HCT116 (cell line): Measurements from ENCODE around the gene DOCK1. TPM values are rescaled to one million over a fixed set of nuclear protein-coding genes. Genes with fewer than 3 reads are reported as not detected.
A peak's percentile ranks its signal among the peaks of the same experiment; 100 is the strongest.

Experiments used
- ATAC-seq: fragments of 200-7000 bp; cut with Tn5 transposase; 2 replicates; pipeline ENCODE4 v1.9.1; 2020; ENCODE audit warnings: mild to moderate bottlenecking, moderate library complexity
- BruUV-seq: library from RNA; stranded (reverse); fragments of 400-500 nt; replicated peaks from 2 replicates; lab custom pipeline; 2021; lab: Mats Ljungman, UMichigan
- CTCF ChIA-PET: fragments of 300-600 bp; sonication (Branson Sonifier 250); formaldehyde crosslinking; loops from one replicate; lab custom pipeline; 2021; ENCODE audit warnings: antibody characterized with exemption; lab: Charles Lee
- POLR2A ChIA-PET: fragments of 300-600, 350-600 bp; sonication (Branson Sonifier 250); formaldehyde crosslinking; loops from one replicate; lab custom pipeline; 2021; ENCODE audit warnings: antibody characterized with exemption; lab: Charles Lee
- RAD21 ChIA-PET, 2 experiments: fragments of 300-600 bp; sonication (Branson Sonifier 250); formaldehyde crosslinking; loops; one replicate each; lab custom pipeline; 2023; ENCODE audit warnings: low total read pairs in 2 of 2; ENCODE audit not compliant: uncharacterized antibody in 2 of 2, unreplicated experiment in 2 of 2, low non-redundant PET in 1 of 2; lab: Charles Lee
- DNase-seq: peaks from one replicate; pipeline ENCODE4 v3.0.0-alpha.2; 2010; ENCODE audit warnings: low read depth, low spot score
- H2AFZ ChIP-seq: fragments of 200-600 bp; shearing (Covaris generic), sonication (generic); 2 replicates; pipeline ENCODE4 v1.6.1; 2017; ENCODE audit warnings: low read depth, mixed run types, mixed read lengths, antibody characterized with exemption, low read length; ENCODE audit not compliant: poor library complexity, severe bottlenecking
- H3K27ac ChIP-seq: 2 replicates; pipeline ENCODE4 v1.5.1; 2012; ENCODE audit warnings: low read depth, low read length
- H3K27me3 ChIP-seq: fragments of 200-600 bp; sonication (generic); 2 replicates; pipeline ENCODE4 v1.6.1; 2016; ENCODE audit warnings: mixed run types, low read length, mixed read lengths; ENCODE audit not compliant: insufficient read depth
- H3K36me3 ChIP-seq, 2 experiments: fragments of 200-500 bp in 1 of 2; fragments of 200-600 bp in 1 of 2; sonication (Bioruptor generic) in 1 of 2; sonication (generic) in 1 of 2; 2 replicates each; pipeline versions ENCODE4 v1.5.1 to v1.6.1; 2014 to 2016; ENCODE audit warnings: low read length in 2 of 2, inconsistent platforms in 1 of 2, mixed read lengths in 1 of 2, mixed run types in 1 of 2; ENCODE audit not compliant: insufficient read depth in 2 of 2, control insufficient read depth in 1 of 2
- H3K4me1 ChIP-seq, 2 experiments: fragments of 200-600 bp in 1 of 2; sonication (generic) in 1 of 2; 2 replicates each; pipeline versions ENCODE4 v1.5.1 to v1.6.1; 2012 to 2017; ENCODE audit warnings: low read length in 2 of 2, inconsistent platforms in 1 of 2, mild to moderate bottlenecking in 1 of 2, mixed read lengths in 1 of 2, mixed run types in 1 of 2, moderate library complexity in 1 of 2; ENCODE audit not compliant: insufficient read depth in 2 of 2, control insufficient read depth in 1 of 2
- H3K4me2 ChIP-seq: fragments of 200-600 bp; sonication (generic); 2 replicates; pipeline ENCODE4 v1.6.1; 2017; ENCODE audit warnings: mixed run types, low read length, mixed read lengths
- H3K4me3 ChIP-seq, 2 experiments: fragments of 200-600 bp in 1 of 2; sonication (generic) in 1 of 2; replicated peaks in 1 of 2; 2 replicates each; pipeline ENCODE4 v1.5.1; 2011 to 2016; ENCODE audit warnings: low read length in 2 of 2, control low read depth in 1 of 2, low read depth in 1 of 2, mild to moderate bottlenecking in 1 of 2, mixed read lengths in 1 of 2, mixed run types in 1 of 2
- H3K79me2 ChIP-seq: fragments of 200-600 bp; sonication (generic); 2 replicates; pipeline ENCODE4 v1.6.1; 2017; ENCODE audit warnings: mild to moderate bottlenecking, mixed run types, low read length, moderate library complexity, mixed read lengths; ENCODE audit not compliant: insufficient read depth
- H3K9ac ChIP-seq: fragments of 200-600 bp; sonication (generic); 2 replicates; pipeline ENCODE4 v1.6.1; 2016; ENCODE audit warnings: low read length, mixed read lengths
- H3K9me2 ChIP-seq: fragments of 200-600 bp; sonication (generic), shearing (Covaris generic); 2 replicates; pipeline ENCODE4 v1.6.1; 2017; ENCODE audit warnings: mixed run types, mild to moderate bottlenecking, moderate library complexity; ENCODE audit not compliant: insufficient read depth
- H3K9me3 ChIP-seq, 2 experiments: fragments of 200-500 bp in 1 of 2; fragments of 200-600 bp in 1 of 2; sonication (Bioruptor generic) in 1 of 2; sonication (generic) in 1 of 2; 2 replicates each; pipeline ENCODE4 v1.6.1; 2014 to 2017; ENCODE audit warnings: low read length in 2 of 2, mixed read lengths in 2 of 2, inconsistent platforms in 1 of 2, low read depth in 1 of 2, mild to moderate bottlenecking in 1 of 2, mixed run types in 1 of 2, moderate library complexity in 1 of 2; ENCODE audit not compliant: control insufficient read depth in 1 of 2, insufficient read depth in 1 of 2
- H4K20me1 ChIP-seq: fragments of 200-600 bp; sonication (generic), shearing (Covaris generic); 2 replicates; pipeline ENCODE4 v1.6.1; 2017; ENCODE audit warnings: mixed run types, mild to moderate bottlenecking, moderate library complexity; ENCODE audit not compliant: insufficient read depth
- ATF3 ChIP-seq: IDR thresholded peaks from 2 replicates; pipeline ENCODE4 v1.6.1; 2012
- FOSL1 ChIP-seq: IDR thresholded peaks from 2 replicates; pipeline ENCODE4 v1.6.1; 2012; ENCODE audit warnings: low read depth
- JUND ChIP-seq: IDR thresholded peaks from 2 replicates; pipeline ENCODE4 v1.6.1; 2012
- MAX ChIP-seq: IDR thresholded peaks from 2 replicates; pipeline ENCODE4 v1.6.1; 2012
- POLR2A ChIP-seq: IDR thresholded peaks from 2 replicates; pipeline ENCODE4 v1.7.0; 2011; ENCODE audit warnings: borderline replicate concordance; ENCODE audit not compliant: insufficient read depth, insufficient read length; ENCODE audit errors: extremely low read depth
- SIN3A ChIP-seq: IDR thresholded peaks from 2 replicates; pipeline ENCODE4 v1.6.1; 2012; ENCODE audit warnings: low read depth
- SP1 ChIP-seq: IDR thresholded peaks from 2 replicates; pipeline ENCODE4 v1.6.1; 2012; ENCODE audit warnings: low read depth
- SRF ChIP-seq: IDR thresholded peaks from 2 replicates; pipeline ENCODE4 v1.6.1; 2012; ENCODE audit warnings: low read depth
- TCF7L2 ChIP-seq: IDR thresholded peaks from 2 replicates; pipeline ENCODE4 v1.7.0; 2011; ENCODE audit warnings: borderline replicate concordance, inconsistent platforms; ENCODE audit not compliant: insufficient read depth, insufficient read length; ENCODE audit errors: extremely low read depth
- intact Hi-C: fragments of 100-400 bp; cut with micrococcal nuclease; formaldehyde crosslinking; loops from 2 replicates; pipeline ENCODE4 v1.10.0; 2022
- total RNA-seq: library from RNA; stranded (reverse); gene quantifications from one replicate; pipeline ENCODE4 v1.2.1, GENCODE V29; 2021; ENCODE audit not compliant: unreplicated experiment

DOCK1 gene
- total RNA-seq, 1 experiment from 2014 or later, result 46.5 TPM

- H3K9me3 ChIP-seq, result no peaks in the 10 kb centered on the region
- H3K9ac ChIP-seq, result peak overlapping the region; percentile 26; the same call in 1 of the 2 replicates
- peak overlapping the region in 1 of 2 experiments; percentile 29; a peak in 1 of 4 replicates for H3K4me3 ChIP-seq
- H3K4me1 ChIP-seq, result peaks cover 32 to 66% of the 10 kb centered on the region in 2 experiments
- peak overlapping the region; percentile 51; the same call in 1 of the 2 replicates for H3K27ac ChIP-seq
- no peak overlapping the region for H2AFZ ChIP-seq
- peak overlapping the region; percentile 70 for H3K4me2 ChIP-seq
- peak; percentile 35 for TF ChIP-seq MAX
- TF ChIP-seq ATF3, result no peak
- CTCF ChIA-PET, result no interaction called here
- H3K79me2 ChIP-seq, result no peaks in the 10 kb centered on the region
- intact Hi-C loops, result loop anchor here (10.0 kb wide), 1 partner anchor 245 kb away; the partner anchor contains the start of gene DOCK1
- DNase-seq (no peak), ATAC-seq (peak; percentile 2)
- H3K9me2 ChIP-seq, result no peaks in the 10 kb centered on the region
- H4K20me1 ChIP-seq, result 0 out of 2 replicates have a peak, but pooled peaks cover 4% of the 10 kb centered on the region
- H3K27me3 ChIP-seq, result no peaks in the 10 kb centered on the region
- POLR2A ChIA-PET, result no interaction called here
- RAD21 ChIA-PET, result no interaction called here
- BruUV-seq, result no TSS peak
- no peaks in the 10 kb centered on the region for H3K36me3 ChIP-seq
Observed at GRCh38 chr10:127149501-127150081, 244.4 kb downstream of the DOCK1 start.

DNA sequence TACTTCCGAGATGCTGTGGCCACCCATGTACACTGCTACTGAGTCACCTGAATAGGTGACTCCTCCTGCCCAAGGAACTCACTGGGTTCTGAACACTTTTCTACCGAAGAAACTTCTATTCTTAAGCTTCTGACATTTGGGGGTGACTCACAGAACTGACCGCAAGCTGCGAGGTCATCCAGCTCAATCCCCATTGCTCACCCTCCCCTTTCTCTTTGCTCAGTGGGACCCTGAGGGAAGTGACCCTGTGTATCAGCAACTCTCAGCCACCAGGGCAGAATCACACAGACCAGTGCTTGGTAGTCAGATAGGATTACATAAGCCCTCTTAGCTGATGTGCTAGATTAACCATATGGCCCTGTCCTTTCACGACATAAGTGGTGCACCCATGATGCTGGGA is 244.9 kb downstream of the DOCK1 start:
- H2AFZ ChIP-seq, result no peak overlapping the region
- no peak for TF ChIP-seq SRF
- peak; percentile 16; the same call in 1 of the 2 replicates for TF ChIP-seq SP1
- TF ChIP-seq POLR2A, result no peak
- no peak for TF ChIP-seq SIN3A
- no peak for TF ChIP-seq TCF7L2
- peak; percentile 52; the same call in 1 of the 2 replicates for TF ChIP-seq FOSL1
- peak; percentile 45 for TF ChIP-seq JUND
- TF ChIP-seq, all 23 proteins: peak for 3
- no peaks in the 10 kb centered on the region for H3K79me2 ChIP-seq
- RAD21 ChIA-PET, result no interaction called here
- H4K20me1 ChIP-seq, result 0 out of 2 replicates have a peak, but pooled peaks cover 4% of the 10 kb centered on the region
- DNase-seq (peak; percentile 27), ATAC-seq (peak; percentile 49)
- no peaks in the 10 kb centered on the region for H3K36me3 ChIP-seq
- no peak overlapping the region for H3K9ac ChIP-seq
- H3K4me2 ChIP-seq, result peak overlapping the region; percentile 70
- H3K9me2 ChIP-seq, result no peaks in the 10 kb centered on the region
- H3K4me1 ChIP-seq, result peaks cover 32 to 61% of the 10 kb centered on the region in 2 experiments
- H3K9me3 ChIP-seq, result no peaks in the 10 kb centered on the region
- H3K4me3 ChIP-seq, result peak overlapping the region in 1 of 2 experiments; percentile 3; a peak in 1 of 4 replicates
- CTCF ChIA-PET, result no interaction called here
- POLR2A ChIA-PET, result no interaction called here
- H3K27me3 ChIP-seq, result no peaks in the 10 kb centered on the region
- intact Hi-C loops, result no loop called here
- no TSS peak for BruUV-seq
- H3K27ac ChIP-seq, result no peak overlapping the region
